IPS DF 6.9 (cell line): ENCODE measurements around the gene EDN3.

ENCODE experiments used
- DNase-seq: peaks from one replicate; pipeline ENCODE4 v3.0.0-alpha.2; 2013; ENCODE audit warnings: low read depth, low spot score
- H3K27ac ChIP-seq: one replicate; pipeline ENCODE4 v1.5.1; 2013; ENCODE audit warnings: low read length, control low read depth
- H3K27me3 ChIP-seq: 2 replicates; pipeline ENCODE4 v1.6.1; 2013; ENCODE audit warnings: mild to moderate bottlenecking, low read length; ENCODE audit not compliant: control insufficient read depth, insufficient read depth
- H3K36me3 ChIP-seq: 2 replicates; pipeline ENCODE4 v1.6.1; 2013; ENCODE audit warnings: low read length; ENCODE audit not compliant: control insufficient read depth, insufficient read depth
- H3K4me1 ChIP-seq: 2 replicates; pipeline ENCODE4 v1.6.1; 2013; ENCODE audit warnings: low read length; ENCODE audit not compliant: control insufficient read depth, insufficient read depth
- H3K4me3 ChIP-seq: 2 replicates; pipeline ENCODE4 v1.5.1; 2013; ENCODE audit warnings: mild to moderate bottlenecking, low read length
- H3K9me3 ChIP-seq: 2 replicates; pipeline ENCODE4 v1.6.1; 2013; ENCODE audit warnings: low read length, inconsistent platforms; ENCODE audit not compliant: control insufficient read depth, insufficient read depth
- WGBS: extraction: QIAGEN DNeasy Blood & Tissue Kit; methylation state at CpG from one replicate; pipeline ENCODE4 v1.1.7; 2013; ENCODE audit warnings: mixed read lengths, missing lambda C conversion rate; ENCODE audit not compliant: insufficient read length, insufficient coverage; 5-methylcytosine and 5-hydroxymethylcytosine counted together

The EDN3 gene

DNA sequence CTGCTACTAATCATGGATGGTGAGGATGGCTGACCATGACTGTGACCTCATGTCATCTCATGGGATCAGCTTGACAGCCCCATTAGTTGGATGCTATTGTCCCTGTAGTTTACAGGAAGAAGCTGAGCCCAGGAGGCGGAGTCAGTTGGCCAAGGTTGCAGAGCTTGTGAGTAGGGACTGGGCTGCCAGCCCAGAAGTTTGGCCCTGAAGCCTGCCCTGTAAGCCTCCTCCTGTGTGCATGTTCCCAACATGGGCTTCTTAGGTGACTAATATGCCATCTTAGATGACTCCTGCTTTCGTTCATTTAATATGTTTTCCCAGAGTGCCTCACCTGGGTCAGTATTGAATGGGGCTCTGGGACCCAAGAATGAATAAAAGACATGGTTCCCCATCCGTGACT, 6.9 kb downstream of the EDN3 start:
- Histone ChIP-seq H3K27me3 (peaks cover 4% of the 10 kb centered on the region; the same call in 1 of the 2 replicates), H3K4me3 (no peak overlapping the region), H3K36me3 (no peaks in the 10 kb centered on the region), H3K9me3 (no peaks in the 10 kb centered on the region), H3K4me1 (no peaks in the 10 kb centered on the region), H3K27ac (no peak overlapping the region)
- no CpG with 5 or more reads among the region's 3 CpGs for WGBS
- DNase-seq = no peak

DNA sequence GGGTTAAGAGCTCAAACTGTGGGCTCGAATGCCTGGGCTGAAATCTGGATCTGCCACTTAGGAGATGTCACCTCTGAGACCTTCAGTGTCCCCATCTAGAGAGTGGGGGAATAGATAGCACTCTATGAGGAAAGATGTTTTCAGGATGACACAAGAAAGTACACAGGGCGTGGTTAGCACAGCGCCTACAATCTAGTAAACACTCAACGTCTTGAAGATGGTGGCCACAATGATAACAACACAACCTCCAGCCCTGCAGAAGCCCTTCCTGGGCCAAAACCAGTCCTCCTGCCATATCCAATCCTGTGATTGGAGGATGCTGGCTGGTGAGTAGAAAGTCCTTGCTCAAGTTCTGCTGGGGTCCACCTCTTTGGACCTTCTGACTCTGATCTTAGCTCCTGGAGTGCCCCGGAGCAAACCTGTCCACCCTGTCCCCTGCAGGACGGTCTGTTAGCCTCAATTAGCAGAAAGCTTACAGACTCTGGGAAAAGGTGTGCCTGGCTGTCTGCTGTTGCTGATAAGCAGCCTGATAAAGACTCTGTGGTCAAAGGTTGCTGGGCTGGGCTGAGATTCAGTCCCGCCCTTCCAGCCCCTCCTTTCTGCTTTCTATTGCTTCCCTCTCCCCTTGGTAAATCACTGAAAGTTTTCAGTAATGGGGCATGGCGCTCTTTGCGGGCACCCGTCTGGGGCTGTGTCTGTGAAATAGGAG, 8.2 kb downstream of the EDN3 start:
- no peaks in the 10 kb centered on the region for H3K9me3 ChIP-seq
- no CpG with 5 or more reads among the region's 10 CpGs for WGBS
- H3K36me3 ChIP-seq = no peaks in the 10 kb centered on the region
- H3K27me3 ChIP-seq = no peaks in the 10 kb centered on the region
- no peak overlapping the region for H3K27ac ChIP-seq
- no peak for DNase-seq
- no peak overlapping the region for H3K4me3 ChIP-seq
- no peaks in the 10 kb centered on the region for H3K4me1 ChIP-seq

- Histone ChIP-seq H3K27ac (no peak overlapping the region), H3K4me3 (no peak overlapping the region), H3K9me3 (no peaks in the 10 kb centered on the region), H3K36me3 (no peaks in the 10 kb centered on the region), H3K27me3 (no peaks in the 10 kb centered on the region), H3K4me1 (no peaks in the 10 kb centered on the region)
- no peak for DNase-seq
- WGBS = no CpG with 5 or more reads among the region's 3 CpGs
These were observed 8.8 kb downstream of the EDN3 start for GRCh38 chr20:59309218-59309617.

GRCh38 chr20:59314997-59315396, 14.6 kb downstream of the EDN3 start:
- H3K27me3 ChIP-seq = no peaks in the 10 kb centered on the region
- H3K27ac ChIP-seq = no peak overlapping the region
- H3K4me3 ChIP-seq = no peak overlapping the region
- no peak for DNase-seq
- WGBS = no CpG with 5 or more reads among the region's 2 CpGs
- no peaks in the 10 kb centered on the region for H3K36me3 ChIP-seq
- H3K4me1 ChIP-seq = no peaks in the 10 kb centered on the region; the same call in 1 of the 2 replicates
- H3K9me3 ChIP-seq = no peaks in the 10 kb centered on the region

DNA sequence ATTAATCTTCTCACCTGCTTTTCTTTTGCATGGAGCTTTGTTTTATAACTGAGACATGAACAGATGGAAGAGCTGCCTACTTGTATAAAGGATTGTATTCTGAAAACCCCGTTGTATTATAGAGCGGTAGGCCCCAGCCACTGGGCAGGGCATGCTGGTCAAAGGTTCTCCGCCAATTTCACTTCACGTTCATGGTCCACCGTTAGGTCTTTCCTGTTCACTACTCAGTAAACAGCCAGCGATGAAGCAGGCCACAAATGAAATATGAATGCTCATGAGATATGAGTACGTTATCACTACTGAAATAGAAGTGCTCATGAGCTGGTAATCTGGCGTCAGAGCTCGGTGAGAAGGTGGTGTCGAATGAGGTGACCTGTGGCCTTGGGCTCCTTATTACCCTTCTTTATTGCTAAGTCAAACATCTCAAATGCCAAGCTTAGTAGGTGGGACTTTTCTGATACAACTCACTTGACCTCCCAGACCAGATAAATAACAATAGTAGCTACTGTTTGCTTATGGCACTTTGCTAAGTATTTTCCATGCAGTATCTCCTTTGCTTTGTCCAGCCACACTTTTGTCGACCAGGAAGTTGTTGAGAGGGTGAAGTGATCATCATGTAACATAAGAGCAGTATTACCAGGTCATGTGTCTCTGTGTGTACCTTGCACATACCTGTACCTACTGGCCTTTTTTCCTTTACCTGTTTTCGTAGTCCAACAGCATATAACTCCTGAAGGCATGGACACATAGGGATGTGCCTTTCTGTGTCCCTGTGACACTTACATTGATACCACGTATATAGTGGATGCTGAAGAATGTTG, 16.7 kb downstream of the EDN3 start:
- no peaks in the 10 kb centered on the region for H3K36me3 ChIP-seq
- H3K27me3 ChIP-seq = no peaks in the 10 kb centered on the region
- no peak for DNase-seq
- no peaks in the 10 kb centered on the region for H3K9me3 ChIP-seq
- no peak overlapping the region for H3K4me3 ChIP-seq
- H3K27ac ChIP-seq = no peak overlapping the region
- no CpG with 5 or more reads among the region's 13 CpGs for WGBS
- no peaks in the 10 kb centered on the region; the same call in 1 of the 2 replicates for H3K4me1 ChIP-seq

DNA sequence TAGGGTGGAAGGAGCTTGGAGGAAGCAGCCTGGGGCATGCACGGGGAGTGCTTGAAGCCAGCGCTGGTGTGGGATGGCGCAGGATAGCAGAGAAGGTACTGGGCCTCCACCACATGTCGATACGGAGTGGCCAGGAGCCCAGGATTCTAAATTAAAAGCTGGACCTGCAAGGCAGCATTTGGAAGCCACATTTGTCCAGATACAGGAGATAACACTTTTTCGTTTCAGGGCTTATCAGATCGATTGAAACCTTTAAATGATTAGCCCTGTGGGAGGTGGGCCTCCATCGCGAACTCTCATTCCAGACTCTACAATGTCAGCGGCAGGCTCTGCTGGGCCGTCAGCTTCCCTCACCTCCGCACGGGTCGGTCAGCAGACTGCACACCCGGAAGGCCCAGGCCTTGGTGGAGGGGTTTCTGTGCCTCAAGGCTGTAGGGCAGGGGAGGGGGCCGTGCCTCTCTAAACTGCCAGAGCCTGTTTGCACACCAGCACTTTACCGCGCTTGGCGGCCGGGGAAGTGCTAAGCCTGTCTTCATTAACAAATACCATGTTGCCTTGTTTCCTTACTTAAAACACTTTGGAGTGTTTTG, 17.9 kb downstream of the EDN3 start:
- no peaks in the 10 kb centered on the region for H3K36me3 ChIP-seq
- no peak overlapping the region for H3K4me3 ChIP-seq
- no peak for DNase-seq
- no peaks in the 10 kb centered on the region for H3K9me3 ChIP-seq
- no CpG with 5 or more reads among the region's 20 CpGs for WGBS
- no peak overlapping the region for H3K27ac ChIP-seq
- no peaks in the 10 kb centered on the region for H3K27me3 ChIP-seq
- no peaks in the 10 kb centered on the region; the same call in 1 of the 2 replicates for H3K4me1 ChIP-seq

- H3K36me3 ChIP-seq = no peaks in the 10 kb centered on the region
- no peak for DNase-seq
- no peaks in the 10 kb centered on the region for H3K27me3 ChIP-seq
- no peaks in the 10 kb centered on the region; the same call in 1 of the 2 replicates for H3K4me1 ChIP-seq
- WGBS = no CpG with 5 or more reads among the region's 4 CpGs
- no peaks in the 10 kb centered on the region for H3K9me3 ChIP-seq
- H3K4me3 ChIP-seq = no peak overlapping the region
- no peak overlapping the region for H3K27ac ChIP-seq
These were observed 18.4 kb downstream of the EDN3 start for GRCh38 chr20:59318803-59319202.

DNA sequence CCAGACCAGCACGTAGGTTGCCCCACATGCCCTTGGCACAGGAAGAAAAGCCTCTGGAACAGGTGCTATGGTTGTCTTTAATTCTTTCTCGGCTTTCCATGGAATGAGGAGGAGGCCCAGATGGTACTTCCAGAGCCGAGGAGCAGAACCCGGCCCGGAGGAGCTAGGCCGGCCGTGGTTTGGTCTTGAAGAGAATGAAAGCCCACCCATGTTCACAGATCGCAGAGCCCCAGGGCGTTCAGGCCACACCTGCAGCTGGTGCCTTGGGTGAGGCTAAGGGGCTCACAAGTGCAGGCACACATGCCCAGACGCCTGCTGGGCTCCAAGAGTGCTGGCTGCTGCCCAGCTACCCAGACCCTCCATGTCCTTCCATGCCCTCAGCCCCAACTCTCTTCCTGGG, 20.0 kb downstream of the EDN3 start:
- no peaks in the 10 kb centered on the region for H3K4me1 ChIP-seq
- H3K27ac ChIP-seq = no peak overlapping the region
- H3K27me3 ChIP-seq = no peaks in the 10 kb centered on the region
- DNase-seq = no peak
- no peaks in the 10 kb centered on the region for H3K9me3 ChIP-seq
- H3K4me3 ChIP-seq = no peak overlapping the region
- no CpG with 5 or more reads among the region's 10 CpGs for WGBS
- no peaks in the 10 kb centered on the region for H3K36me3 ChIP-seq

DNA sequence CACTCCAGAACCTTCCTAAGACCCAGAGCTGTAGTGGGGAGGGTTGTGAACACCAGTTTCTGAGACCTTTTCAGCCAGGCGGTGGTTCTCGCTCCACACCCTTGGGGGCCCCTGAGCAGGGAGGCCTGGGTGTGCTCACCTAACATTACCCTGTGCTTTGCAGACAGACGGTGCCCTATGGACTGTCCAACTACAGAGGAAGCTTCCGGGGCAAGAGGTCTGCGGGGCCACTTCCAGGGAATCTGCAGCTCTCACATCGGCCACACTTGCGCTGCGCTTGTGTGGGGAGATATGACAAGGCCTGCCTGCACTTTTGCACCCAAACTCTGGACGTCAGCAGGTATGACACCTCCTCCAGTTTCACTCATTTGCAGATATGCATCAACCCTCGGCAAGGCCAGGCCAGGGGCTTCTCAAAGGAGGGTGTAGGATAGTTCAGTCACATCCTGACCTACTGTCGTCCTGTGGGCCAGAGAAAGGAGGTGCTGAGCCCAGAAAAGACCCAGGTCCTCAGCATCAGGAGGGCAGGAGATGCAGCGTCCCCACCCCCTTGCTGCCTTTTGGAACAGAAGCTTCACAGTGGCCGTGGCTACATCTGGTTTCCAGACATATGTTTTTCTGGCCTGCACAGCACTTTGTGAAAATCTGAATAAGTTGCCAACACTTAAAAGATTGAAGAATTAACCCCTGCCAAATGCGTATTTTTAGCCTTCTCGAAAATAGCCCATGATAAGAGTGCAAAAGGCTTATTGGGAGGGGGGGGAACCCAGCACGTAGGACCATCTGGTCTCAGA, 20.6 kb downstream of the EDN3 start:
- Histone ChIP-seq H3K4me1 (no peaks in the 10 kb centered on the region), H3K27ac (no peak overlapping the region), H3K27me3 (no peaks in the 10 kb centered on the region), H3K36me3 (no peaks in the 10 kb centered on the region), H3K4me3 (no peak overlapping the region), H3K9me3 (no peaks in the 10 kb centered on the region)
- no peak for DNase-seq
- WGBS = no CpG with 5 or more reads among the region's 16 CpGs

DNA sequence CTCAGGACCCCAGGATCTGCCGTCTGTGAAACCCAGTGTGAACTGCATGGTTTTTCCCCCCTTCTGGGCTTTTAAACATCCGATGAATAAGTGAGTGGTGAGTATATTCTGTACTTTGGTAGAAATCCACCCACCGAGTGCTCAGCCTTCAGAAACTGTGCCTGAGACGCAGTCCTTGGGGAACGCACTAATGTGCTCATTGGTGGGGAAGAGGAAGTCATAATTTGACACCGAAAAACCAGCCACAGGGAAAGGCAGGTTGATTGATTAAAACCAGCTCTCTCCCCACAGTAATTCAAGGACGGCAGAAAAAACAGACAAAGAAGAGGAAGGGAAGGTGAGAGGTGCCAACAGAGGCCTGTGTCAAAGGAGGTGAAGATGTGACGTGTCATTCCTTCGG, 21.7 kb downstream of the EDN3 start:
- no peaks in the 10 kb centered on the region for H3K27me3 ChIP-seq
- H3K4me1 ChIP-seq = no peaks in the 10 kb centered on the region
- H3K4me3 ChIP-seq = no peak overlapping the region
- H3K9me3 ChIP-seq = no peaks in the 10 kb centered on the region
- no peak overlapping the region for H3K27ac ChIP-seq
- whole genome bisulfite sequencing = no CpG with 5 or more reads among the region's 9 CpGs
- DNase-seq = no peak
- H3K36me3 ChIP-seq = no peaks in the 10 kb centered on the region
